Measurements from ENCODE around the gene DYNC2LI1. TPM values are rescaled to one million over a fixed set of nuclear protein-coding genes. Genes with fewer than 3 reads are reported as not detected.

DYNC2LI1 gene
- total RNA-seq, 1 experiment from 2014 or later, result 17.7 TPM

DNA sequence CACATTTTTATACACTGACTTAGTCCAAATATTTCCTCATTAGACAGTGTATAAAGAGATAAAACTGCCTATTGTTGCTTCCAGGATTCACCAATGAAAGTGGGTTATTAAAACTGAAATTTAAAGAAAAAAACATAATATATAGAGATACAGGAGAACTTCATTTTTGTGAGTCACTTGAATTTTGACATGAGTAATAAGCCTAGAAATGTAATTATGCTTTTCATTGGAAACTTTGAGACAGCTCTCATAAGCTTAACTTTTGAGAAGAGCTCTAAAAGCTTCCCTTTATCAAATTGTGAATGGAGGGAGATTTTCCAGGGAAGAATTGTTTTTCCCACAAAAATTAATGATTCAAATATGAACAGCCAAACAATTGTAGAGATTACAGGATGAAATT, 14.1 kb downstream of the DYNC2LI1 start:
- H3K9me3 ChIP-seq (ENCODE audit: low read length), result no peaks in the 10 kb centered on the region
- no peak overlapping the region for H3K4me2 ChIP-seq (ENCODE audit: low read length)
- ChIA-PET CTCF (no interaction called here), POLR2A (ENCODE audit: unreplicated experiment) (no interaction called here)
- no peaks in the 10 kb centered on the region for H3K4me1 ChIP-seq (ENCODE audit: insufficient read depth, low read length)
- H4K20me1 ChIP-seq (ENCODE audit: low read length), result no peaks in the 10 kb centered on the region
- H3F3A ChIP-seq (ENCODE audit: low read length, unreplicated experiment), result no peaks in the 10 kb centered on the region
- H3K79me2 ChIP-seq (ENCODE audit: low read length), result no peaks in the 10 kb centered on the region
- DNase-seq (no peak), ATAC-seq (no peak)
- no peaks in the 10 kb centered on the region for H3K27me3 ChIP-seq (ENCODE audit: low read length)
- H3K36me3 ChIP-seq (ENCODE audit: low read depth, low read length), result no peaks in the 10 kb centered on the region
- H3K4me3 ChIP-seq (ENCODE audit: low read length), result no peak overlapping the region
- H2AFZ ChIP-seq (ENCODE audit: low read length), result no peak overlapping the region
- H3K27ac ChIP-seq (ENCODE audit: low read length), result no peak overlapping the region
- intact Hi-C loops (cut with micrococcal nuclease), result no loop called here
- BruUV-seq (replicated peaks), result no TSS peak
- TF ChIP-seq EZH2phosphoT487 (IDR thresholded peaks at IDR 0.05; ENCODE audit: borderline replicate concordance, low read length) (no peak), EZH2 (IDR thresholded peaks at IDR 0.05; ENCODE audit: low read length, unreplicated experiment) (no peak)
- TF ChIP-seq, protein P1, sequence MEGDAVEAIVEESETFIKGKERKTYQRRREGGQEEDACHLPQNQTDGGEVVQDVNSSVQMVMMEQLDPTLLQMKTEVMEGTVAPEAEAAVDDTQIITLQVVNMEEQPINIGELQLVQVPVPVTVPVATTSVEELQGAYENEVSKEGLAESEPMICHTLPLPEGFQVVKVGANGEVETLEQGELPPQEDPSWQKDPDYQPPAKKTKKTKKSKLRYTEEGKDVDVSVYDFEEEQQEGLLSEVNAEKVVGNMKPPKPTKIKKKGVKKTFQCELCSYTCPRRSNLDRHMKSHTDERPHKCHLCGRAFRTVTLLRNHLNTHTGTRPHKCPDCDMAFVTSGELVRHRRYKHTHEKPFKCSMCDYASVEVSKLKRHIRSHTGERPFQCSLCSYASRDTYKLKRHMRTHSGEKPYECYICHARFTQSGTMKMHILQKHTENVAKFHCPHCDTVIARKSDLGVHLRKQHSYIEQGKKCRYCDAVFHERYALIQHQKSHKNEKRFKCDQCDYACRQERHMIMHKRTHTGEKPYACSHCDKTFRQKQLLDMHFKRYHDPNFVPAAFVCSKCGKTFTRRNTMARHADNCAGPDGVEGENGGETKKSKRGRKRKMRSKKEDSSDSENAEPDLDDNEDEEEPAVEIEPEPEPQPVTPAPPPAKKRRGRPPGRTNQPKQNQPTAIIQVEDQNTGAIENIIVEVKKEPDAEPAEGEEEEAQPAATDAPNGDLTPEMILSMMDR (conservative IDR thresholded peaks at IDR 0.05; ENCODE audit: low read depth, low read length), result no peak
- no peaks in the 10 kb centered on the region for H3K9me2 ChIP-seq (replicated peaks; ENCODE audit: low read length)
- no peak overlapping the region for H3K9ac ChIP-seq (ENCODE audit: low read length)

DNA sequence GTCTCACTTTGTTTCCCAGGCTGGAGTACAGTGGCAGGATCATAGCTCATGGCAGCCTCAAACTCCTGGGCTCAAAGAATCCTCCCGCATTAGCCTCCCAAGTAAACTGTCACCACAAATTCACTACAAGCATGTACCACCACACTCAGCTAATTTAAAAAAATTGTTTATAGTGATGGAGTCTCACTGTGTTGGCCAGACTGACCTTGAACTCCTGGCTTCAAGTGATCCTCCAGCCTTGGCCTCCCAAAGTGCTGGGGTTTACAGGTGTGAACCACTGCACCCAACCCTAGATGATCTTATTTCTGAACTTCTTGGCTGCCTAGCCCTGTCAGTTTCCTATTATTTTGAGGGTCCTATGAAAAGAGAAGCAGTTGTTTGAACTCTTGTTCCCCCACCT, 14.8 kb downstream of the DYNC2LI1 start:
- ChIA-PET CTCF (no interaction called here), POLR2A (ENCODE audit: unreplicated experiment) (no interaction called here)
- Histone ChIP-seq H3K79me2 (ENCODE audit: low read length) (no peaks in the 10 kb centered on the region), H4K20me1 (ENCODE audit: low read length) (no peaks in the 10 kb centered on the region), H3F3A (ENCODE audit: low read length, unreplicated experiment) (no peaks in the 10 kb centered on the region), H3K4me1 (ENCODE audit: insufficient read depth, low read length) (no peaks in the 10 kb centered on the region), H3K4me2 (ENCODE audit: low read length) (no peak overlapping the region), H2AFZ (ENCODE audit: low read length) (no peak overlapping the region), H3K9ac (ENCODE audit: low read length) (no peak overlapping the region), H3K9me2 (replicated peaks; ENCODE audit: low read length) (no peaks in the 10 kb centered on the region), H3K27ac (ENCODE audit: low read length) (no peak overlapping the region), H3K4me3 (ENCODE audit: low read length) (no peak overlapping the region), H3K36me3 (ENCODE audit: low read depth, low read length) (no peaks in the 10 kb centered on the region), H3K27me3 (ENCODE audit: low read length) (no peaks in the 10 kb centered on the region), H3K9me3 (ENCODE audit: low read length) (no peaks in the 10 kb centered on the region)
- ATAC-seq (no peak), DNase-seq (no peak)
- intact Hi-C loops (cut with micrococcal nuclease), result no loop called here
- TF ChIP-seq, protein P1 (conservative IDR thresholded peaks at IDR 0.05; ENCODE audit: low read depth, low read length), result no peak
- TF ChIP-seq EZH2phosphoT487 (IDR thresholded peaks at IDR 0.05; ENCODE audit: borderline replicate concordance, low read length) (no peak), EZH2 (IDR thresholded peaks at IDR 0.05; ENCODE audit: low read length, unreplicated experiment) (no peak)
- no TSS peak for BruUV-seq (replicated peaks)

- no peak for DNase-seq
- H3K4me1 ChIP-seq (ENCODE audit: insufficient read depth, low read length), result no peaks in the 10 kb centered on the region
- H2AFZ ChIP-seq (ENCODE audit: low read length), result no peak overlapping the region
- no peak for ATAC-seq
- no peaks in the 10 kb centered on the region for H3K79me2 ChIP-seq (ENCODE audit: low read length)
- intact Hi-C loops (cut with micrococcal nuclease), result no loop called here
- ChIA-PET CTCF (no interaction called here), POLR2A (ENCODE audit: unreplicated experiment) (no interaction called here)
- H3K27me3 ChIP-seq (ENCODE audit: low read length), result no peaks in the 10 kb centered on the region
- H3K4me2 ChIP-seq (ENCODE audit: low read length), result no peak overlapping the region
- H4K20me1 ChIP-seq (ENCODE audit: low read length), result no peaks in the 10 kb centered on the region
- TF ChIP-seq EZH2 (IDR thresholded peaks at IDR 0.05; ENCODE audit: low read length, unreplicated experiment), result no peak
- no peak for TF ChIP-seq EZH2phosphoT487 (IDR thresholded peaks at IDR 0.05; ENCODE audit: borderline replicate concordance, low read length)
- H3F3A ChIP-seq (ENCODE audit: low read length, unreplicated experiment), result no peaks in the 10 kb centered on the region
- H3K36me3 ChIP-seq (ENCODE audit: low read depth, low read length), result no peaks in the 10 kb centered on the region
- no peak overlapping the region for H3K9ac ChIP-seq (ENCODE audit: low read length)
- no peak overlapping the region for H3K27ac ChIP-seq (ENCODE audit: low read length)
- no TSS peak for BruUV-seq (replicated peaks)
- no peaks in the 10 kb centered on the region for H3K9me3 ChIP-seq (ENCODE audit: low read length)
- H3K9me2 ChIP-seq (replicated peaks; ENCODE audit: low read length), result no peaks in the 10 kb centered on the region
- H3K4me3 ChIP-seq (ENCODE audit: low read length), result no peak overlapping the region
Measured at GRCh38 chr2:43790147-43790546, 16.3 kb downstream of the DYNC2LI1 start.

All from PC-3 (cell line).